Duodenal mucosa (tissue), 2 donors: ENCODE measurements around the gene CHN1.

Experiments
- H3K27ac ChIP-seq: one replicate; pipeline ENCODE4 v1.7.0; 2013; ENCODE audit warnings: low read depth, low read length
- H3K27me3 ChIP-seq, 2 donors: one replicate each; pipeline ENCODE4 v1.7.0; 2013; ENCODE audit warnings: low read length in 2 of 2, control low read depth in 1 of 2; ENCODE audit not compliant: insufficient read depth in 2 of 2, control insufficient read depth in 1 of 2
- H3K36me3 ChIP-seq, 2 donors: one replicate each; pipeline ENCODE4 v1.7.0; 2013; ENCODE audit warnings: low read length in 2 of 2, control low read depth in 1 of 2; ENCODE audit not compliant: insufficient read depth in 2 of 2, control insufficient read depth in 1 of 2
- H3K4me1 ChIP-seq, 2 donors: one replicate each; pipeline ENCODE4 v1.7.0; 2013; ENCODE audit warnings: low read length in 2 of 2, control low read depth in 1 of 2; ENCODE audit not compliant: insufficient read depth in 2 of 2, control insufficient read depth in 1 of 2
- H3K4me3 ChIP-seq, 2 donors: one replicate each; pipeline ENCODE4 v1.7.0; 2013; ENCODE audit warnings: low read length in 2 of 2, low read depth in 1 of 2
- H3K9ac ChIP-seq, 2 donors: one replicate each; pipeline ENCODE4 v1.7.0; 2013; ENCODE audit warnings: low read length in 2 of 2, low read depth in 1 of 2
- H3K9me3 ChIP-seq, 2 donors: one replicate each; pipeline ENCODE4 v1.7.0; 2013; ENCODE audit warnings: low read length in 2 of 2, control low read depth in 1 of 2; ENCODE audit not compliant: control insufficient read depth in 1 of 2

The CHN1 gene

GRCh38 chr2:174931724-174932123, 73.5 kb downstream of the CHN1 start:
- no peaks in the 10 kb centered on the region for H3K9me3 ChIP-seq
- no peak overlapping the region for H3K9ac ChIP-seq
- no peak overlapping the region for H3K4me3 ChIP-seq
- H3K27me3 ChIP-seq = no peaks in the 10 kb centered on the region
- H3K27ac ChIP-seq = no peak overlapping the region
- H3K36me3 ChIP-seq = no peaks in the 10 kb centered on the region
- no peaks in the 10 kb centered on the region for H3K4me1 ChIP-seq

GRCh38 chr2:174929786-174930185, 75.4 kb downstream of the CHN1 start:
- Histone ChIP-seq H3K9me3 (no peaks in the 10 kb centered on the region), H3K36me3 (no peaks in the 10 kb centered on the region), H3K4me3 (no peak overlapping the region), H3K9ac (no peak overlapping the region), H3K4me1 (no peaks in the 10 kb centered on the region), H3K27me3 (no peaks in the 10 kb centered on the region), H3K27ac (no peak overlapping the region)

GRCh38 chr2:174925046-174925784, 80.0 kb downstream of the CHN1 start:
- Histone ChIP-seq H3K9ac (no peak overlapping the region), H3K4me3 (no peak overlapping the region), H3K27ac (no peak overlapping the region), H3K4me1 (no peaks in the 10 kb centered on the region), H3K27me3 (no peaks in the 10 kb centered on the region), H3K9me3 (no peaks in the 10 kb centered on the region), H3K36me3 (no peaks in the 10 kb centered on the region)

DNA sequence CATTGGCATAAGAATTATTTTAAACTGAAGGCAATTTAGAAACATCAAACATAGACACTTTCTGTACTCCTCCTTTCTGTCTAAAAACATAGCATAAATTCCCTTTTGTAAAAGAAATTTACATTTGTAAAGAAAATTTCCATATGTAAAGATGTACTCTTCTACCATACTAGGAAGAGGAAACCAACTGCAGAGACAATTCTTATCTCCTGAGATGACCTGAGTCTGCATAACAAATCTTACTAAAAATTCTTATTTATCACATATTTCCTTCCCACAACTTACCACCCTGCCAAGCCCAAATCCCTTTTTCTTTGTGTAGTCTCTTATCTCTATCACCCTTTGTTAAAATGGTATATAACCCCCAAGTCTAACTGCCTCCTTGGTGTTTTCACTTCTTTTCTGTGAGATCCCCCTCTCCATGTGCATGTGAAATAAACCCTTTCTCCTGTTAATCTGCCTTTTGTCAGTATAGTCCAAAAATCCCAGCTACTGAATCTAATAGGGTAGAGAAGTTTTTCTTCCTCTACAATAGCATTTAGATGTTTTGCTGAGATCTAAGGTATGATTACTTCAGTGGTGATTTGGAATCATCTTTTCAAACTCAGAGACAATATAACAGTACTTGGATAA, 81.0 kb downstream of the CHN1 start:
- Histone ChIP-seq H3K36me3 (no peaks in the 10 kb centered on the region), H3K27me3 (no peaks in the 10 kb centered on the region), H3K4me1 (no peaks in the 10 kb centered on the region), H3K4me3 (no peak overlapping the region), H3K27ac (no peak overlapping the region), H3K9ac (no peak overlapping the region), H3K9me3 (no peaks in the 10 kb centered on the region)

DNA sequence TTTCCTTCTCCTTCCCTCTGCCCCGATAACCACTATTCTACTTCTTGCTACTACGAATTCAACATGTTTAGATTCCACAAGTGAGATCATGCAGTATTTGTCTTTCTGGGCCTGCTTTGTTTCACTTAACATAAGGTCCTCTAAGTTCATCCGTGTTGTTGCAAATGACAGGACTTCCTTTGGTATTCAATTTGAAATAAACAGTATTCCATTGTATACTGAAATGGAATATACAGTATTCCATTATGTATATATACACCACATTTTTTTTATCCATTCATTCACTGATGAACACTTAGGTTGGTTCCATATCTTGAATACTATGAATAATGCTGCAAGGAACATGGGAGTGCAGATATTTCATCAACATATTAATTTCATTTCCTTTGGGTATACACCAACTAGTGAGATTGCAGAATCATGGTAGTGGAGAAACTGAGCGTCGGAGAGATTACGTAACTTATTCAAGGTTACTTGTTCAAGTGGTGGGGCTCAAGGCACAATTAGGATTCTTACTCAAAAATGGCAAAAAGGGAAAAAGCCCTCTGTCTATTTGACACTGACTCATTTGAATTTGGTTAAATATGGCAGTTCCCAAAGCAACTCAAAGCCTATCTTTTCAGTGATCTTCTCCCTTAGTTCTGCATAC, 85.1 kb downstream of the CHN1 start:
- no peaks in the 10 kb centered on the region for H3K27me3 ChIP-seq
- no peaks in the 10 kb centered on the region for H3K9me3 ChIP-seq
- no peaks in the 10 kb centered on the region for H3K4me1 ChIP-seq
- H3K27ac ChIP-seq = no peak overlapping the region
- no peaks in the 10 kb centered on the region for H3K36me3 ChIP-seq
- no peak overlapping the region for H3K4me3 ChIP-seq
- H3K9ac ChIP-seq = no peak overlapping the region

DNA sequence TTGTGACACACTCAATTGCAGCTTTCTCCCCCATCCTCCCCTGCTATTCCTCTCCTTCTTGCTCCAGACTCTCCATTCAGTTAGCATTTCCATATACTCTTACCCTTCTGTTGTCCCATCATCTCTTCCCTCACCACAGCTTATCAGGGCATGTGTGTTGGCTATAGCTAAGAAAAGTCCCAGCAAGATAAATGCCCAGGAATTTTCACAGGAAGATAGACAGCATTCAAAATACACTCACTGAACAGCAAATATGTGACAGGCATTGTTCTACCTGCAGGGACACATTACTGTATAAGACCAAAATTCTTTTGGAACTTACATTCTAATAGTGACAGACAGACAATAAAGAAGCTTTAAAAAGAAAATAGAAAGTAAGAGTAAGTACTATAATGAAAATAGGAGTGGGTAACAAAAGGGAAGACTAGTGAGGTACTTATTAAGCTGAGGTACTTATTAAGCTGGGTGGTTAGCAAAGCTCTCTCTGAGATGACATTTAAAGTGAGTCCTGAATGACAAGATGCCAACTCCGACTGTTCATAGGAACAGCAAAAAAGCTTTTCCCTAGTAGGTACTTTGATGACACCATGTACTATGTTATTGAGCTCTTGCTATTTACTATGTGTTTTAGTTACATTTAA, 86.2 kb downstream of the CHN1 start:
- H3K9ac ChIP-seq = no peak overlapping the region
- no peaks in the 10 kb centered on the region for H3K36me3 ChIP-seq
- no peak overlapping the region for H3K27ac ChIP-seq
- H3K9me3 ChIP-seq = no peaks in the 10 kb centered on the region
- no peak overlapping the region for H3K4me3 ChIP-seq
- no peaks in the 10 kb centered on the region for H3K4me1 ChIP-seq
- no peaks in the 10 kb centered on the region for H3K27me3 ChIP-seq

DNA sequence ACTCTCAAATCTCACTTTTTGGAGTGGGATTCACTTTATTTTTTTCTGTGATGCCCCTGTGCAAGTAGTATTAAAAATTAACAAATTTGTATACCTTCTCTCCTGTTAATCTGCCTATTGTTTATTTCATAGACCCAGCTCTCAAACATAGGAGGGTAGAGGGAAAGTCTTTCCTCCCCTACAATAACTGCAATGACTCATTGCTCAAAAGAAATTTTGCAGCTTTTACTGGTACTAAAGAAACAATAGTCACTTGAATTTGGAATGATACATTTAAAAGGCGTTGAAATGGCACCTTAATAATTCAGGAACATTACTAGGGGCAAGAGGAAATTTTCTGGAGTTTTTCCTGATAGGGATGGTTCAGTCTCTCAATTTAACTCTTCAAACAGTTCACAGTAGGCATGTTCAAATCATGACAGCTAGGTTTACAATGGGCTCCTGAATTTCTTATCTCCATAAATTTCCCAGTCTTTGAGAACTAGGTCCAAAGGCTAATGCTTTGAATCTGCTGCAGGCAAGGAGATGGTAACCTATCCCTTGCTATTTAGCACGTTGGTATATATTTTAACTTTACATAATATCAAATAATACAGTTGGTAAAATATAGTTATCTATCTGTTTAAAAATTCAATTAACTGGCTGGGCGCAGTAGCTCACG, 88.8 kb downstream of the CHN1 start:
- H3K4me1 ChIP-seq = no peaks in the 10 kb centered on the region
- no peak overlapping the region for H3K4me3 ChIP-seq
- H3K9ac ChIP-seq = no peak overlapping the region
- no peaks in the 10 kb centered on the region for H3K27me3 ChIP-seq
- H3K9me3 ChIP-seq = no peaks in the 10 kb centered on the region
- H3K27ac ChIP-seq = no peak overlapping the region
- H3K36me3 ChIP-seq = no peaks in the 10 kb centered on the region

GRCh38 chr2:174914853-174915760, 90.1 kb downstream of the CHN1 start:
- Histone ChIP-seq H3K9ac (no peak overlapping the region), H3K4me3 (no peak overlapping the region), H3K27ac (no peak overlapping the region), H3K9me3 (no peaks in the 10 kb centered on the region), H3K4me1 (no peaks in the 10 kb centered on the region), H3K27me3 (no peaks in the 10 kb centered on the region), H3K36me3 (no peaks in the 10 kb centered on the region)

DNA sequence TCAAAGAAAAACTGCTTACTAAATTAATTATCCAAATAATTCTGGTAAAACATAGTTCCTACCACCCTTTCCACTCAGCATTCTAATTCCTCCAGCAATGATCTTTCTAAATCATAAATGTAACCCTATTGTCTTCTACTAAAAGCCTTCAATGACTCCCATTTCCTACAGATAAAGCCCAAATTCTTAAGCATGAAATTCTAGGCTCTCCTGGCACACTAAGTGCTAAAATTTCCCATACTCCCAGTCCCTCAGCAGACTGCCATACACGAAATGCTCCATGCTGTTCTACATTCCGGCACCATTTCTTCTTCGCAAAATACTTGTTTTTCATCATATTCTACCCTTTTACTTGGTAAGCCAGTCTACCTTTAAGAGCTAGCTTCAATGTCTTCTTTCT, 96.9 kb downstream of the CHN1 start:
- Histone ChIP-seq H3K4me3 (no peak overlapping the region), H3K27ac (no peak overlapping the region), H3K9ac (no peak overlapping the region)

More for the DNA sequence above, 96.9 kb downstream of the CHN1 start:
- H3K4me1 ChIP-seq = no peaks in the 10 kb centered on the region
- no peaks in the 10 kb centered on the region for H3K27me3 ChIP-seq
- H3K9me3 ChIP-seq = no peaks in the 10 kb centered on the region
- H3K36me3 ChIP-seq = no peaks in the 10 kb centered on the region
